Large intestine (tissue), 12 donors: Measurements from ENCODE around the gene LAMB1. TPM values are rescaled to one million over a fixed set of nuclear protein-coding genes. Genes with fewer than 3 reads are reported as not detected.

Experiments
- DNase-seq, 2 donors: peaks; one replicate each; pipeline versions ENCODE4 v3.0.0 to v3.0.0-alpha.2; 2013
- H3K27ac ChIP-seq: one replicate; pipeline ENCODE4 v1.5.1; 2013; ENCODE audit warnings: low read length
- H3K27me3 ChIP-seq: 2 replicates; pipeline ENCODE4 v1.6.1; 2013; ENCODE audit warnings: low read length; ENCODE audit not compliant: control insufficient read depth, insufficient read depth
- H3K36me3 ChIP-seq: 2 replicates; pipeline ENCODE4 v1.6.1; 2013; ENCODE audit warnings: low read length; ENCODE audit not compliant: control insufficient read depth, insufficient read depth
- H3K4me1 ChIP-seq: one replicate; pipeline ENCODE4 v1.6.1; 2013; ENCODE audit warnings: low read length; ENCODE audit not compliant: control insufficient read depth, insufficient read depth
- H3K4me3 ChIP-seq: one replicate; pipeline ENCODE4 v1.5.1; 2013; ENCODE audit warnings: low read length
- H3K9me3 ChIP-seq: one replicate; pipeline ENCODE4 v1.6.1; 2013; ENCODE audit warnings: mild to moderate bottlenecking, low read depth, low read length, moderate library complexity; ENCODE audit not compliant: control insufficient read depth
- WGBS: methylation state at CpG from one replicate; pipeline ENCODE4 v1.1.5; 2013; ENCODE audit warnings: low lambda C conversion rate; ENCODE audit not compliant: insufficient coverage; 5-methylcytosine and 5-hydroxymethylcytosine counted together
- long read RNA-seq, 11 donors: transcript quantifications; one replicate each; lab custom pipeline, GENCODE V29; 2026
- polyA plus RNA-seq: library from polyadenylated mRNA; unstranded; fragments of 120-200 nt; gene quantifications from one replicate; pipeline ENCODE4 v1.2.1, GENCODE V29; 2013

LAMB1 gene
- polyA plus RNA-seq = 271 TPM
- long read RNA-seq, donor 1, full-length matches to known transcripts = 15 of 133 reads
- long read RNA-seq, donor 1, partial matches to known transcripts = 118 of 133 reads
- long read RNA-seq, donor 1, other reads (novel, unspliced or antisense) = 0 of 133 reads
- long read RNA-seq, donor 2, full-length matches to known transcripts = 24 of 270 reads
- long read RNA-seq, donor 2, partial matches to known transcripts = 246 of 270 reads
- long read RNA-seq, donor 2, other reads (novel, unspliced or antisense) = 0 of 270 reads
- long read RNA-seq, donor 3, full-length matches to known transcripts = 26 of 188 reads
- long read RNA-seq, donor 3, partial matches to known transcripts = 162 of 188 reads
- long read RNA-seq, donor 3, other reads (novel, unspliced or antisense) = 0 of 188 reads
- long read RNA-seq, donor 4, partial matches to known transcripts = 9 of 12 reads
- long read RNA-seq, donor 4, other reads (novel, unspliced or antisense) = 0 of 12 reads
- long read RNA-seq, donor 5, transcript LAMB1-207 (2 exons, 764 nt) = minor isoform, 5 of 191 reads
- long read RNA-seq, donor 5, transcript LAMB1-209 (4 exons, 1,540 nt) = major isoform, 16 of 191 reads
- long read RNA-seq, donor 5, partial matches to known transcripts = 170 of 191 reads
- long read RNA-seq, donor 5, other reads (novel, unspliced or antisense) = 0 of 191 reads
- long read RNA-seq, donor 6, full-length matches to known transcripts = 28 of 206 reads
- long read RNA-seq, donor 6, partial matches to known transcripts = 178 of 206 reads
- long read RNA-seq, donor 6, other reads (novel, unspliced or antisense) = 0 of 206 reads
- long read RNA-seq, donor 7, transcript LAMB1-209 (4 exons, 1,540 nt) = major isoform, 10 of 208 reads
- long read RNA-seq, donor 7, partial matches to known transcripts = 191 of 208 reads
- long read RNA-seq, donor 7, other reads (novel, unspliced or antisense) = 0 of 208 reads
- long read RNA-seq, donor 8, full-length matches to known transcripts = 37 of 348 reads
- long read RNA-seq, donor 8, partial matches to known transcripts = 311 of 348 reads
- long read RNA-seq, donor 8, other reads (novel, unspliced or antisense) = 0 of 348 reads
- long read RNA-seq, donor 9, full-length matches to known transcripts = 22 of 267 reads
- long read RNA-seq, donor 9, partial matches to known transcripts = 245 of 267 reads
- long read RNA-seq, donor 9, other reads (novel, unspliced or antisense) = 0 of 267 reads
- long read RNA-seq, donor 10, full-length matches to known transcripts = 15 of 195 reads
- long read RNA-seq, donor 10, partial matches to known transcripts = 180 of 195 reads
- long read RNA-seq, donor 10, other reads (novel, unspliced or antisense) = 0 of 195 reads
- long read RNA-seq, donor 11, full-length matches to known transcripts = 21 of 169 reads
- long read RNA-seq, donor 11, partial matches to known transcripts = 148 of 169 reads
- long read RNA-seq, donor 11, other reads (novel, unspliced or antisense) = 0 of 169 reads

- WGBS = no CpG with 5 or more reads among the region's 75 CpGs
- H3K27me3 ChIP-seq = no peaks in the 10 kb centered on the region
- H3K4me1 ChIP-seq = peaks cover 51% of the 10 kb centered on the region
- peaks cover 10% of the 10 kb centered on the region for H3K36me3 ChIP-seq
- H3K4me3 ChIP-seq = peak within 1 kb of the TSS; percentile 81
- DNase-seq = peak; percentile 29 to 77
- H3K9me3 ChIP-seq = no peaks in the 10 kb centered on the region
- peak within 1 kb of the TSS; percentile 95 for H3K27ac ChIP-seq
Measured at GRCh38 chr7:108002726-108003598, at the start of gene LAMB1. Gene LAMB1 (minus strand): TSS chr7:108003161. CDS start chr7:108002885, 276 bp downstream.

GRCh38 chr7:108051454-108051853 is 48.5 kb upstream of the LAMB1 start:
- DNase-seq = no peak
- H3K27me3 ChIP-seq = no peaks in the 10 kb centered on the region
- no peaks in the 10 kb centered on the region for H3K4me1 ChIP-seq
- no CpG with 5 or more reads among the region's 1 CpG for WGBS
- no peaks in the 10 kb centered on the region for H3K36me3 ChIP-seq
- H3K9me3 ChIP-seq = no peaks in the 10 kb centered on the region
- no peak overlapping the region for H3K27ac ChIP-seq
- no peak overlapping the region for H3K4me3 ChIP-seq

GRCh38 chr7:108049962-108050361 is 47.0 kb upstream of the LAMB1 start:
- no peak overlapping the region for H3K4me3 ChIP-seq
- no peaks in the 10 kb centered on the region for H3K9me3 ChIP-seq
- H3K4me1 ChIP-seq = no peaks in the 10 kb centered on the region
- WGBS = 80% methylated on average over 1 of the region's 3 CpGs
- H3K36me3 ChIP-seq = no peaks in the 10 kb centered on the region
- no peak overlapping the region for H3K27ac ChIP-seq
- no peaks in the 10 kb centered on the region for H3K27me3 ChIP-seq
- no peak for DNase-seq

GRCh38 chr7:108048422-108048821 is 45.5 kb upstream of the LAMB1 start:
- H3K27me3 ChIP-seq = no peaks in the 10 kb centered on the region
- 100% methylated on average over 2 of the region's 3 CpGs for WGBS
- no peaks in the 10 kb centered on the region for H3K4me1 ChIP-seq
- no peak for DNase-seq
- H3K36me3 ChIP-seq = no peaks in the 10 kb centered on the region
- no peak overlapping the region for H3K4me3 ChIP-seq
- no peak overlapping the region for H3K27ac ChIP-seq
- no peaks in the 10 kb centered on the region for H3K9me3 ChIP-seq

GRCh38 chr7:108046952-108047506 is 44.1 kb upstream of the LAMB1 start:
- Histone ChIP-seq H3K9me3 (no peaks in the 10 kb centered on the region), H3K27ac (no peak overlapping the region), H3K4me1 (no peaks in the 10 kb centered on the region), H3K4me3 (no peak overlapping the region), H3K27me3 (no peaks in the 10 kb centered on the region), H3K36me3 (no peaks in the 10 kb centered on the region)
- DNase-seq = no peak
- 100% methylated on average over 1 of the region's 6 CpGs for WGBS

- Histone ChIP-seq H3K36me3 (no peaks in the 10 kb centered on the region), H3K4me3 (no peak overlapping the region), H3K4me1 (no peaks in the 10 kb centered on the region), H3K9me3 (no peaks in the 10 kb centered on the region), H3K27ac (no peak overlapping the region), H3K27me3 (no peaks in the 10 kb centered on the region)
- WGBS = 83% methylated on average over 1 of the region's 1 CpG
- no peak for DNase-seq
Measured at GRCh38 chr7:108045669-108046068, 42.7 kb upstream of the LAMB1 start.

GRCh38 chr7:108045154-108045553 is 42.2 kb upstream of the LAMB1 start:
- Histone ChIP-seq H3K9me3 (no peaks in the 10 kb centered on the region), H3K27ac (no peak overlapping the region), H3K4me1 (no peaks in the 10 kb centered on the region), H3K27me3 (no peaks in the 10 kb centered on the region), H3K36me3 (no peaks in the 10 kb centered on the region), H3K4me3 (no peak overlapping the region)
- WGBS = no CpG with 5 or more reads among the region's 1 CpG
- DNase-seq = peak in 1 of 2 donors; percentile 13

- no peak for DNase-seq
- Histone ChIP-seq H3K36me3 (no peaks in the 10 kb centered on the region), H3K4me3 (no peak overlapping the region), H3K27me3 (no peaks in the 10 kb centered on the region), H3K9me3 (no peaks in the 10 kb centered on the region), H3K4me1 (no peaks in the 10 kb centered on the region), H3K27ac (no peak overlapping the region)
- WGBS = no CpG with 5 or more reads among the region's 2 CpGs
Measured at GRCh38 chr7:108044345-108044744, 41.4 kb upstream of the LAMB1 start.

GRCh38 chr7:108038986-108039385 is 36.0 kb upstream of the LAMB1 start:
- Histone ChIP-seq H3K4me1 (no peaks in the 10 kb centered on the region), H3K27ac (no peak overlapping the region), H3K4me3 (no peak overlapping the region), H3K36me3 (no peaks in the 10 kb centered on the region), H3K27me3 (no peaks in the 10 kb centered on the region), H3K9me3 (no peaks in the 10 kb centered on the region)
- DNase-seq = no peak
